AG04449 (cell line): ENCODE data around the gene TFF2.

ENCODE experiments used
- CTCF ChIA-PET: fragments of 350-600 bp; formaldehyde crosslinking; extraction: SDS; loops from one replicate; lab custom pipeline; 2021; ENCODE audit warnings: antibody characterized with exemption; lab: Yijun Ruan, JAX
- POLR2A ChIA-PET: fragments of 400-600, 350-600 bp; formaldehyde crosslinking; extraction: SDS; loops from one replicate; lab custom pipeline; 2020; ENCODE audit warnings: antibody characterized with exemption, inconsistent platforms; lab: Yijun Ruan, JAX
- DNase-seq: peaks from one replicate; pipeline ENCODE4 v3.0.0-alpha.2; 2010; ENCODE audit warnings: low read depth, low spot score
- H3K4me3 ChIP-seq: 2 replicates; pipeline ENCODE4 v1.5.1; 2011; ENCODE audit warnings: low read depth, mild to moderate bottlenecking, control low read depth, low read length
- CTCF ChIP-seq: IDR thresholded peaks from one replicate; pipeline ENCODE4 v1.5.1; 2011; ENCODE audit warnings: mild to moderate bottlenecking, moderate library complexity, low read length, control low read depth, inconsistent platforms; ENCODE audit not compliant: insufficient read depth; ENCODE audit errors: missing control alignments

TFF2 gene

GRCh38 chr21:42390193-42390592 is 39.4 kb upstream of the TFF2 start:
- no peak for DNase-seq
- no peak overlapping the region for H3K4me3 ChIP-seq
- no peak for TF ChIP-seq CTCF
- POLR2A ChIA-PET, result no interaction called here
- CTCF ChIA-PET, result no interaction called here

DNA sequence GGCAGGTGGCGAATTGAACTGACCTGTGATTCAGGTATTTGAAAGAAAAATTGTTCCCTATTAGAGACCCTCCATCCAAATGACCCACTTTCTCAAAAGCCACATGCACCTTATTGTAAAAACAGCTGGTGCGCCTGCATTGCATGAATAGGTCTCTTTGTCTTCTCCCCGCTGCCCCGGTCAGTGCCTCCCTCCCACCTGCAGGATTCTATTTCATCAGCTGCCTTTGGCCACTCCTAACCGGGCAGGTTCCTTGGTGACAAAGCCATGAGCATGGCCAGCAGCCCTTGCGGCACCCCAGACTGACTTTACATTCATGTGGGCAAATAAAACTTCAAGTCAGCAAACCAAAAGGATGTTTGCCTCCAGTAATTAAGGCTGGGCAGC is 38.6 kb upstream of the TFF2 start:
- CTCF ChIA-PET, result no interaction called here
- TF ChIP-seq CTCF, result no peak
- no peak for DNase-seq
- POLR2A ChIA-PET, result no interaction called here
- no peak overlapping the region for H3K4me3 ChIP-seq

- no peak for DNase-seq
- ChIA-PET POLR2A (no interaction called here), CTCF (no interaction called here)
- TF ChIP-seq CTCF, result no peak
- no peak overlapping the region for H3K4me3 ChIP-seq
Measured at GRCh38 chr21:42388740-42389448, 38.1 kb upstream of the TFF2 start.

GRCh38 chr21:42387843-42388340 is 37.1 kb upstream of the TFF2 start:
- no peak for DNase-seq
- no peak for TF ChIP-seq CTCF
- CTCF ChIA-PET, result no interaction called here
- POLR2A ChIA-PET, result no interaction called here
- no peak overlapping the region for H3K4me3 ChIP-seq

- POLR2A ChIA-PET, result no interaction called here
- no peak for DNase-seq
Measured at GRCh38 chr21:42387164-42387563, 36.4 kb upstream of the TFF2 start.

More at GRCh38 chr21:42387164-42387563, 36.4 kb upstream of the TFF2 start:
- H3K4me3 ChIP-seq, result no peak overlapping the region
- CTCF ChIA-PET, result no interaction called here
- TF ChIP-seq CTCF, result no peak
